Stimulated activated CD4-positive, alpha-beta T cell treated with anti-CD3 and anti-CD28 coated beads, Interleukin-1b, Interleukin-23, amount 100 ng/mL, for 48 hours (primary cell): Measurements from ENCODE around the gene EVA1C.
"Not testable (repeated sequence)": the region's sequence is repeated elsewhere in the genome, so short reads cannot be mapped to it uniquely, and the experiment has no call there.

Source experiments
- DNase-seq: peaks from one replicate; pipeline ENCODE4 v3.0.0-alpha.2; 2020

Gene EVA1C

GRCh38 chr21:32390537-32391224 lies 21.8 kb upstream of the EVA1C start:
- DNase-seq = not testable (repeated sequence)

- DNase-seq = no peak
Observed at GRCh38 chr21:32391755-32392154, 20.8 kb upstream of the EVA1C start.

GRCh38 chr21:32392299-32392879 lies 20.1 kb upstream of the EVA1C start:
- no peak for DNase-seq

DNA sequence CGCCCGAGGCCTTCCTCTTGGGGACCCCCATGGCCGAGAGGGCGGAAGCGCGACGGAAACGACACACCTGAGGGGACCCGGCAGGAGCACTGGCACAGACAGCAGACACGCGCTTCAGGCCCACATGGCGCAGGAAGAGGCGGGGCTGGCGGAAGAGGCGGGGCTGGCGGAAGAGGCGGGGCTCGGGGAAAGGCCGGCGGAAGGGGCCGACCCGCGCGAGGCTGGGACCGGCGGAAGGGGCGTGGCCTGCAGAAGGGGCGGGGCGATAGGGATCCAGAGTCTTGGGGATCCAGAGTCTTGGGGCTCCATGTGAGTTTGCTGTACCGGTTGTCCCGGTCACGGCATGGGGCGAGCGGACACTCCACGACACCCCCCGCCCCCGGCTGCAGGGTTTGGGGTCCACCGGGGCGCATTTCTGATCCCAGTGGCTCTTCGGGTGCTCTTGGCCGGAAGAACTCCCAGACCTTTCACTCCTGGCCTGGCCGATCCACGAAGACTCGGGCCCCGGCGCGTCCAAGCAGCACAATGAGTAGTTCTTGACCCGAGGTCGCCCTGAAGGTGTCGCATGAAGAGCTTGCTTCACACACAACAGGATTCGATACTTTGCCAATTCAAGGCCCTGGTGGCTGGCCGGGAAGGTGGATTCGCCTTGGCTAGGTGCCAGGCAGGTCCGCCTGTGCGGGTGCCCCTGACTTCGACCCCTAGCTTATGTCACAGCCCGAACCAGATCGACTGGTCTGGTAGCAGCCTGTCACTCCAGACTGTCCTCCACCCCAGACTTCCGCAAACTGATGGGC lies 19.4 kb upstream of the EVA1C start, which contains the start of gene URB1:
URB1 (minus strand) TSS at position 133 of the 797 bp plus-strand sequence; CDS start at position 31, 102 bp downstream.
- DNase-seq = peak; percentile 92

- no peak for DNase-seq
Observed at GRCh38 chr21:32393677-32394001, 18.9 kb upstream of the EVA1C start.

- peak; percentile 50 for DNase-seq
Observed at GRCh38 chr21:32403201-32403777, 9.2 kb upstream of the EVA1C start.

GRCh38 chr21:32406405-32406804 lies 6.1 kb upstream of the EVA1C start:
- DNase-seq = no peak

DNA sequence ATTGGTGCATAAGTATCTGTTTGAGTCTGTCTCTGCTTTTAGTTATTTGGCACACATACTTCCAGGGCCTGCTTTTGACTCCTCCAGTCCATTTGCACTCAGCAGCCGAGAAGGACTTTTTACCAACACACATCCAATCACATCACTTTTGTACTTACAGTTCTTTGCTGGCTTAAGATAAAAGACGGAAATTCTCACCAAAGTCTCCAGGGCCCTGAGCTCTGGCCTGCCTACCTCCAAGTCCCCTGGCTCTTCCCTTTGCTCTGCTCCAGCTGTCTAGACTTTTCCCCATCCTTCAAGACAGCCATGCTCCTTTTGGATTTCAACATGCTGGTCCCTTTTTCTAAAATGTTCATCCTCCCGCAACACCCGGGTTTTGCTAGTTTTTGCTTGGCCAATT lies 2.2 kb upstream of the EVA1C start:
- no peak for DNase-seq

- DNase-seq = no peak
Observed at GRCh38 chr21:32410916-32411315, 1.6 kb upstream of the EVA1C start.

DNA sequence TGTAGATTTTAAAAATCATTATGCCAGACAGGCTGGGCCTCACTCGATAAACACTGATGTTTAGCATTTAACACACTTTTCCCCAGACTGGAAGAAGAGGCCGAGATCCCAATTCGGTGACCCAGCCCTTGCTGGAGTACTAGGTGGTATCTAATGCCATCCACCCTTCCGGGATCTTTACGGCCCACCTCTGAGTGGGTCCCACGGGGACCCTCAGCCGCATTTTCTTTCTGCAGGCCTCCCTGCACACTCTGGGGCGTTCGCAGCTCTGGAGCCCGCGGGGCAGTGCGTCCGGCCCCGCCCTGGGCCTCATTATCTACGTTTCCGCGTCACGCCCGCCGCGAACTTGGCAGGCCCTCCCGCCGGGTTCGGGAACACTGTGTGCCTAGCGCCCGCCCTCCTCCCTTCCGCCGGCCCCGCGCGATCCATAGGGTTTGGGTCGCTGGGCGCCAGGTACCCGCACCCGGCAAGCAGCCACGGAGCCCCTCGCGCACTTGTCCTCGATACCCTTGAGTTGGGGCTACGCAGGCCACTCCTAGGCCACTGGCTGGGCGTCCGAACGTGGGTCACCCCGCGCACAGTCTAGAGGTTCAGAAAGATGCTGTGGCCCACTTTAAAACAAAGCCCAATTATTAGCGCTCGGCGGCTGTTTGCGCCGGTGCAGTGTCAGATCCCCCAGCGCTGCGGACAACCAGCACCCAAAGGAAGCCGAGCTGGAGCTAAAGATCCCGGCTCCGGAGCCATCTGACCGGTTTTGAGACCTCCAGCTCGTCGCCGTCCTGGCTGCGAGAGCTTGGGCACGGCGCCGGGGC lies 950 bp upstream of the EVA1C start:
- peak; percentile 68 for DNase-seq

DNA sequence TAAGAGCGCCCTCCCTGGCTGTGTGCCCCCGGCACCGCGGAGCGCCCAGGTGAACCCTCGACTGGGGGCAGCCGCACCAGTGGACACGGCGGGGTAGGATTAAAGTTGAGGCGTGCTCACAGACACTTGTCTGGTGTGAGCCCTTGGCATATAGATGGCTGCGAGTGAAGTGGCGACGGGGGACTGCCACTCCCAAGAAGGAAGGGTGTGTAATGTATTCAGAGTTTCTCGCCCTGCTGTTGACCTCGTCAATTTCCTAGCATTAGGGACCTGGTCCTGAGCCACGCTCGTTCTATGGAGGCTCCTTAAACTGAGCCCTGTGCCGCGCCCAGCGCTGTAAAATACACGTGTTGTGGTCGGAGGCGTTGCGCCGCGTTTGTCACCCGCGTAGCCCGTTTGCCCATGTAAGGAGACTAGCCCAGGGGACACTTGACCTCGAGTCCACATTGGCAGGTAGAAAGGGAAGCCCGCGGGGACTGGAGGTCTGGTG lies 554 bp downstream of the EVA1C start:
- DNase-seq = peak; percentile 6

- DNase-seq = no peak
Observed at GRCh38 chr21:32413697-32414578, 1.4 kb downstream of the EVA1C start.

DNA sequence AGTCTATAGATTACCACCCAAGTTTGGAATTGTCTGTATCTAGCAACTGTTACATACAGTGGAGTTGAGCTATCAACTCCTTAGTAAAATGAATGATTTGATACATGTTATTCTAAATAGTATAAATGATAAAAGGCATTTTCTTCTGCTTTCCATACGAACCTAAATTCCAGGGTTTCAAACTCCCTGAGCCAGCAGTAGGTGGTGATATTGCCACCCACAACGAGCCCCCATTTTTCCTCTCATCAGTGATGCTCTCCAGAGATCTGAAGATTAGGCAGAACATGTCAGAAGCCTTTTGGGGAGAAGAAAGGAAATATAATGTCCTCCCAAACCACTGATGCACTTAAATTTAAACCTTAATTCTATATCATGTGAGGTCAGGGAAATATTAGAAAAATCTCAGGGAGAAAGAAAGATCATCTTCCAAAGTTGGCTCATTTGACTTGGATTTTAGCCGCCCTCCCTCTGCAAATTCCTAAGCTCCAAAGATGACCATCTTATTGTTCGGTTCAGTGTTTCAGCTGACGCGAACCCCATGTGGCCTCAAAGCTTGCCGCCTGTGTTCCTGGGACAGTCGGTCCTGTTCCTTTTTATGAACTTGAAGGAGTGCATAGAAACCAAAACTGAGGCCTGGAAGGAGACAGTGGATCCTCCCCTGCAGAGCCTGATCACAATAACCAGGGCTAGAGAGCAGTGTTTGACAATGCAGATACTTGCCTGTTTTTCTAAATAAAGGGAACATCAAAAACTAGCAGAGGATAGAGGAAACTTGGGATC lies 2.3 kb downstream of the EVA1C start:
- DNase-seq = no peak

GRCh38 chr21:32415451-32416398 lies 3.2 kb downstream of the EVA1C start:
- DNase-seq = no peak

DNA sequence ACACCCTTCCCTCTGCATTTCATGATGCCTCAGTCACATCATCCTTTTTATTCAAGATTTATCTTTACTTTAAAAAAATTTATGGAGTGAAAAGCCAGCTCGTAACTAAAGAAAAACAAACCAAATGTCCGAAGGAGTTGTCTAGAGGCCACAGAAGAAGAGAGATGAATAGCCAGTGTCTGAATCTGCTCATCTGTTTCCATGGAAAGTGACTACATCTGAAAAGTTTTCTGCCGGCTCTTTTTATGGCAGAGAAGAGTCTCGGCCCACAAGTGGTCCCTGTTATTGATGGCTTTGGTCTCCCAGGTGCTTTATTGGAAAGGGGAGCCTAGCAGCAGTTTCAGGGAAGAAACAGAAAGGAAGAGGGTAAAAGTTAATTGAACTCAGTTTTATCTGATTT lies 5.6 kb downstream of the EVA1C start:
- DNase-seq = no peak

DNA sequence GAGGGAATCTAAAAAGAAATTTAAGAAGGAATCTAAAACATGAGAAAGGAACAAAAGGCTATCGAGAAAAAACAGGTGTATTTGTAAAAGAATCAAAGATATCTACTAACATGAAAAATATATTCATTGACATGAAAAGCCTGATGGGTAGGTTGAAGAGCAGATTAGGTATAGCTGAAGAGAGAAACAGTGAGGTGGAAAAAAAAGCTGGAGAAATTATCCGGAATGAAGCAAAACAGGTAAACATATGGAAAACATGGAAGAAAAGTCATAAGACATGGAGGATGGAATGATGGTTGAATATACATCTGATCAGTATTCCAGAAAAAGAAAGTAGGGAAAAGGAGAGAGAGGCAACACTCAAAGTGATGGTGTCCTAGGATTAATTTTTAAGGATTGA lies 9.6 kb downstream of the EVA1C start:
- no peak for DNase-seq

GRCh38 chr21:32423320-32424190 lies 11.0 kb downstream of the EVA1C start:
- no peak for DNase-seq

DNA sequence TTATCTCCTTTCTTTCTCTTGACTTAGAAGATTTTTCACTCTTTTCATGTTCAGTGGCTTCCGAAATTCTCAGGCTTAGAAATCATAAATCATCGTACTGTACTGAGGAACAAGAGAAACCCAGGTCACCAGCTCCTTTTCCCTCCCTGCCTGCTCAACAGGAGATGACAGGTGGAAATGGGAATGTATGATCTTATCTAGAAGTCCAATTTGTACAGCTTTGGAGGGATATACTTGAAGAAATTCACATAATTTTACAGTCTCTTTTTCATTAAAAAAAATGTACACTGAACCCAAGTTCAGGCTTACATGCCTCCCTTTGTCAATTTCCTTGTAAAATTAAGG lies 11.7 kb downstream of the EVA1C start:
- no peak for DNase-seq

- no peak for DNase-seq
Observed at GRCh38 chr21:32424674-32425073, 12.2 kb downstream of the EVA1C start.
